HUDEP-2 (cell line): ENCODE data around the gene B4GALT5.
"Not testable (repeated sequence)": the region's sequence is repeated elsewhere in the genome, so short reads cannot be mapped to it uniquely, and the experiment has no call there.

Experiments used
- DNase-seq, 76 experiments: peaks; one replicate each; lab custom pipeline; 2025; ENCODE audit not compliant: unreplicated experiment in 76 of 76; lab: John Stamatoyannopoulos, UW

The B4GALT5 gene

GRCh38 chr20:49615051-49615400 is 98.7 kb downstream of the B4GALT5 start:
- DNase-seq = not testable (repeated sequence)

GRCh38 chr20:49614338-49615050 is 99.2 kb downstream of the B4GALT5 start:
- no peak for DNase-seq

- no peak for DNase-seq
Measured at GRCh38 chr20:49612127-49612738, 101.4 kb downstream of the B4GALT5 start.

- not testable (repeated sequence) for DNase-seq
Measured at GRCh38 chr20:49611539-49612126, 102.0 kb downstream of the B4GALT5 start.

- peak in 70 of 76 experiments; percentile 11 to 84 (median 60) for DNase-seq
Measured at GRCh38 chr20:49610691-49611538, 102.8 kb downstream of the B4GALT5 start.

- peak in 43 of 76 experiments; percentile 3 to 55 (median 26) for DNase-seq
Measured at GRCh38 chr20:49608752-49609670, 104.7 kb downstream of the B4GALT5 start.

- DNase-seq = no peak
Measured at GRCh38 chr20:49607568-49607967, 106.1 kb downstream of the B4GALT5 start.

GRCh38 chr20:49603209-49603627 is 110.5 kb downstream of the B4GALT5 start:
- peak in 1 of 76 experiments; percentile 4 for DNase-seq

GRCh38 chr20:49602345-49603208 is 111.1 kb downstream of the B4GALT5 start:
- DNase-seq = no peak

GRCh38 chr20:49601153-49601924 is 112.3 kb downstream of the B4GALT5 start:
- DNase-seq = no peak

GRCh38 chr20:49599746-49600113 is 113.9 kb downstream of the B4GALT5 start:
- no peak for DNase-seq

GRCh38 chr20:49597825-49598395 is 115.8 kb downstream of the B4GALT5 start:
- no peak for DNase-seq

GRCh38 chr20:49595811-49596561 is 117.7 kb downstream of the B4GALT5 start:
- DNase-seq = no peak

GRCh38 chr20:49595346-49595745 is 118.3 kb downstream of the B4GALT5 start:
- no peak for DNase-seq

GRCh38 chr20:49594931-49595315 is 118.8 kb downstream of the B4GALT5 start:
- DNase-seq = no peak

GRCh38 chr20:49594143-49594930 is 119.3 kb downstream of the B4GALT5 start:
- DNase-seq = no peak
